ENCODE measurements around the gene ERN1.
"Not testable (repeated sequence)": the region's sequence is repeated elsewhere in the genome, so short reads cannot be mapped to it uniquely, and the experiment has no call there.

ERN1 gene

GRCh38 chr17:64028874-64029464, 101.0 kb downstream of the ERN1 start:
- H3K4me3 ChIP-seq, result no peak overlapping the region
- H3K9ac ChIP-seq (ENCODE audit: insufficient read length), result no peak overlapping the region
- no peak overlapping the region for H3K27ac ChIP-seq
- H3K36me3 ChIP-seq (ENCODE audit: insufficient read depth, low read length), result no peaks in the 10 kb centered on the region
- H3K9me3 ChIP-seq (ENCODE audit: low read depth, low read length), result no peaks in the 10 kb centered on the region
- TF ChIP-seq EZH2 (IDR thresholded peaks at IDR 0.05), result no peak
- TF ChIP-seq POLR2AphosphoS5 (IDR thresholded peaks at IDR 0.05; ENCODE audit: borderline replicate concordance, low read depth, low read length), result no peak
- TF ChIP-seq FOXP2 (optimal IDR thresholded peaks at IDR 0.05; ENCODE audit: control extremely low read depth, extremely low read length, insufficient read depth), result no peak
- no peak for DNase-seq (ENCODE audit: low read depth, low spot score)

GRCh38 chr17:64025732-64026294, 104.1 kb downstream of the ERN1 start:
- H3K36me3 ChIP-seq (ENCODE audit: insufficient read depth, low read length), result no peaks in the 10 kb centered on the region
- peak overlapping the region; percentile 70 for H3K4me3 ChIP-seq
- no peak overlapping the region for H3K27ac ChIP-seq
- H3K9me3 ChIP-seq (ENCODE audit: low read depth, low read length), result no peaks in the 10 kb centered on the region
- TF ChIP-seq FOXP2 (optimal IDR thresholded peaks at IDR 0.05; ENCODE audit: control extremely low read depth, extremely low read length, insufficient read depth), result peak; percentile 58
- TF ChIP-seq POLR2AphosphoS5 (IDR thresholded peaks at IDR 0.05; ENCODE audit: borderline replicate concordance, low read depth, low read length), result no peak
- no peak for DNase-seq (ENCODE audit: low read depth, low spot score)
- no peak overlapping the region for H3K9ac ChIP-seq (ENCODE audit: insufficient read length)

GRCh38 chr17:64024781-64025731, 104.9 kb downstream of the ERN1 start:
- no peak for TF ChIP-seq FOXP2 (optimal IDR thresholded peaks at IDR 0.05; ENCODE audit: control extremely low read depth, extremely low read length, insufficient read depth)
- TF ChIP-seq POLR2AphosphoS5 (IDR thresholded peaks at IDR 0.05; ENCODE audit: borderline replicate concordance, low read depth, low read length), result no peak
- TF ChIP-seq EZH2 (IDR thresholded peaks at IDR 0.05), result no peak
- Histone ChIP-seq H3K9ac (ENCODE audit: insufficient read length) (no peak overlapping the region), H3K36me3 (ENCODE audit: insufficient read depth, low read length) (no peaks in the 10 kb centered on the region), H3K27ac (no peak overlapping the region), H3K9me3 (ENCODE audit: low read depth, low read length) (no peaks in the 10 kb centered on the region), H3K4me3 (peak overlapping the region; percentile 70)
- DNase-seq (ENCODE audit: low read depth, low spot score), result no peak

GRCh38 chr17:64024215-64024654, 105.7 kb downstream of the ERN1 start:
- no peaks in the 10 kb centered on the region for H3K36me3 ChIP-seq (ENCODE audit: insufficient read depth, low read length)
- H3K9ac ChIP-seq (ENCODE audit: insufficient read length), result no peak overlapping the region
- DNase-seq (ENCODE audit: low read depth, low spot score), result no peak
- TF ChIP-seq POLR2AphosphoS5 (IDR thresholded peaks at IDR 0.05; ENCODE audit: borderline replicate concordance, low read depth, low read length), result no peak
- TF ChIP-seq FOXP2 (optimal IDR thresholded peaks at IDR 0.05; ENCODE audit: control extremely low read depth, extremely low read length, insufficient read depth), result no peak
- no peak for TF ChIP-seq EZH2 (IDR thresholded peaks at IDR 0.05)
- no peaks in the 10 kb centered on the region for H3K9me3 ChIP-seq (ENCODE audit: low read depth, low read length)
- H3K27ac ChIP-seq, result no peak overlapping the region
- no peak overlapping the region for H3K4me3 ChIP-seq

- Histone ChIP-seq H3K36me3 (ENCODE audit: insufficient read depth, low read length) (no peaks in the 10 kb centered on the region), H3K9me3 (ENCODE audit: low read depth, low read length) (no peaks in the 10 kb centered on the region), H3K9ac (ENCODE audit: insufficient read length) (no peak overlapping the region), H3K4me3 (no peak overlapping the region), H3K27ac (no peak overlapping the region)
- no peak for DNase-seq (ENCODE audit: low read depth, low spot score)
- TF ChIP-seq FOXP2 (optimal IDR thresholded peaks at IDR 0.05; ENCODE audit: control extremely low read depth, extremely low read length, insufficient read depth), result no peak
These were observed 107.3 kb downstream of the ERN1 start for GRCh38 chr17:64022611-64023063.

- Histone ChIP-seq H3K4me3 (no peak within 1 kb of the TSS), H3K36me3 (ENCODE audit: insufficient read depth, low read length) (no peaks in the 10 kb centered on the region), H3K9ac (ENCODE audit: insufficient read length) (no peak within 1 kb of the TSS), H3K9me3 (ENCODE audit: low read depth, low read length) (no peaks in the 10 kb centered on the region), H3K27ac (no peak within 1 kb of the TSS)
- no peak for DNase-seq (ENCODE audit: low read depth, low spot score)
- TF ChIP-seq POLR2AphosphoS5 (IDR thresholded peaks at IDR 0.05; ENCODE audit: borderline replicate concordance, low read depth, low read length) (no peak), FOXP2 (optimal IDR thresholded peaks at IDR 0.05; ENCODE audit: control extremely low read depth, extremely low read length, insufficient read depth) (no peak), EZH2 (IDR thresholded peaks at IDR 0.05) (no peak)
These were observed 109.7 kb downstream of the ERN1 start, which contains the start of gene ICAM2 for GRCh38 chr17:64020056-64020766. Gene ICAM2, minus strand, starts transcription at chr17:64020633. Its CDS starts 13,942 bp downstream, at chr17:64006691.

- not testable (repeated sequence) for H3K4me3 ChIP-seq; H3K9me3 ChIP-seq (ENCODE audit: low read depth, low read length); H3K36me3 ChIP-seq (ENCODE audit: insufficient read depth, low read length); DNase-seq (ENCODE audit: low read depth, low spot score); H3K9ac ChIP-seq (ENCODE audit: insufficient read length); H3K27ac ChIP-seq
These were observed 110.4 kb downstream of the ERN1 start for GRCh38 chr17:64019551-64019961.

GRCh38 chr17:64017381-64017980, 112.5 kb downstream of the ERN1 start:
- Histone ChIP-seq H3K36me3 (ENCODE audit: insufficient read depth, low read length) (no peaks in the 10 kb centered on the region), H3K9ac (ENCODE audit: insufficient read length) (no peak overlapping the region), H3K9me3 (ENCODE audit: low read depth, low read length) (no peaks in the 10 kb centered on the region), H3K4me3 (no peak overlapping the region), H3K27ac (no peak overlapping the region)
- TF ChIP-seq FOXP2 (optimal IDR thresholded peaks at IDR 0.05; ENCODE audit: control extremely low read depth, extremely low read length, insufficient read depth) (no peak), EZH2 (IDR thresholded peaks at IDR 0.05) (no peak), POLR2AphosphoS5 (IDR thresholded peaks at IDR 0.05; ENCODE audit: borderline replicate concordance, low read depth, low read length) (no peak)
- DNase-seq (ENCODE audit: low read depth, low spot score), result no peak
